Thymus (tissue), 11 donors: ENCODE results near the gene ZFP36L1. TPM values are rescaled to one million over a fixed set of nuclear protein-coding genes. Genes with fewer than 3 reads are reported as not detected.

Experiments used
- DNase-seq, 9 donors: peaks; one replicate each; pipeline ENCODE4 v3.0.0-alpha.2; 2013; ENCODE audit warnings: low spot score in 9 of 9, low read depth in 6 of 9, missing footprints in 1 of 9
- H3K27ac ChIP-seq, 2 donors: one replicate each; pipeline ENCODE4 v1.5.1; 2013; ENCODE audit warnings: control low read depth in 1 of 2, low read depth in 1 of 2, low read length in 1 of 2, mild to moderate bottlenecking in 1 of 2, moderate library complexity in 1 of 2
- H3K27me3 ChIP-seq, 2 donors: one replicate each; pipeline ENCODE4 v1.5.1; 2013; ENCODE audit warnings: low read length in 1 of 2; ENCODE audit not compliant: control insufficient read depth in 2 of 2, insufficient read depth in 1 of 2
- H3K36me3 ChIP-seq, 2 donors: one replicate each; pipeline ENCODE4 v1.5.1; 2013; ENCODE audit warnings: low read length in 1 of 2, mild to moderate bottlenecking in 1 of 2, moderate library complexity in 1 of 2; ENCODE audit not compliant: control insufficient read depth in 2 of 2, insufficient read depth in 2 of 2
- H3K4me1 ChIP-seq, 2 donors: one replicate each; pipeline ENCODE4 v1.5.1; 2013; ENCODE audit warnings: low read length in 2 of 2; ENCODE audit not compliant: control insufficient read depth in 2 of 2, insufficient read depth in 2 of 2
- H3K4me3 ChIP-seq, 2 donors: one replicate each; pipeline ENCODE4 v1.5.1; 2013; ENCODE audit warnings: low read length in 2 of 2, control low read depth in 1 of 2, mild to moderate bottlenecking in 1 of 2
- H3K9me3 ChIP-seq, 2 donors: one replicate each; pipeline ENCODE4 v1.5.1; 2013; ENCODE audit warnings: low read length in 1 of 2, mild to moderate bottlenecking in 1 of 2; ENCODE audit not compliant: control insufficient read depth in 2 of 2, insufficient read depth in 1 of 2
- WGBS: extraction: QIAGEN DNeasy Blood & Tissue Kit; methylation state at CpG from one replicate; pipeline ENCODE4 v1.1.7; 2013; 5-methylcytosine and 5-hydroxymethylcytosine counted together
- polyA plus RNA-seq: library from polyadenylated mRNA; stranded (reverse); fragments of 200-250 nt; gene quantifications from one replicate; pipeline ENCODE4 v1.2.3, GENCODE V29; 2013
- total RNA-seq: library from RNA; stranded (reverse); fragments of 120-200 nt; gene quantifications from one replicate; pipeline ENCODE4 v1.2.4, GENCODE V29; 2013
- donor health status: healthy.

ZFP36L1 gene
- total and polyA plus RNA-seq, 2 donors, result 30.0 to 109 TPM

- H3K9me3 ChIP-seq, result no peaks in the 10 kb centered on the region
- H3K36me3 ChIP-seq, result no peaks in the 10 kb centered on the region
- peaks cover 0 to 3% of the 10 kb centered on the region in 2 donors for H3K4me1 ChIP-seq
- H3K4me3 ChIP-seq, result no peak overlapping the region
- WGBS, result 44% methylated on average over 6 of the region's 6 CpGs
- H3K27me3 ChIP-seq, result peaks cover 0 to 2% of the 10 kb centered on the region in 2 donors
- peak in 1 of 9 donors; percentile 46 for DNase-seq
- no peak overlapping the region for H3K27ac ChIP-seq
These were observed 50.9 kb downstream of the ZFP36L1 start for GRCh38 chr14:68741839-68742470.

- no peak for DNase-seq
- H3K9me3 ChIP-seq, result no peaks in the 10 kb centered on the region
- no peaks in the 10 kb centered on the region for H3K36me3 ChIP-seq
- H3K4me3 ChIP-seq, result no peak overlapping the region
- no peak overlapping the region for H3K27ac ChIP-seq
- peaks cover 0 to 2% of the 10 kb centered on the region in 2 donors for H3K27me3 ChIP-seq
- peaks cover 0 to 7% of the 10 kb centered on the region in 2 donors for H3K4me1 ChIP-seq
These were observed 51.4 kb downstream of the ZFP36L1 start for GRCh38 chr14:68741477-68741791.

- DNase-seq, result no peak
- Histone ChIP-seq H3K27ac (no peak overlapping the region), H3K4me3 (no peak overlapping the region), H3K27me3 (peaks cover 0 to 2% of the 10 kb centered on the region in 2 donors), H3K36me3 (no peaks in the 10 kb centered on the region), H3K4me1 (peaks cover 0 to 10% of the 10 kb centered on the region in 2 donors), H3K9me3 (no peaks in the 10 kb centered on the region)
- WGBS, result 93% methylated on average over 4 of the region's 4 CpGs
These were observed 51.9 kb downstream of the ZFP36L1 start for GRCh38 chr14:68740788-68741476.

- Histone ChIP-seq H3K9me3 (no peaks in the 10 kb centered on the region), H3K27me3 (peaks cover 0 to 2% of the 10 kb centered on the region in 2 donors), H3K27ac (no peak overlapping the region), H3K36me3 (no peaks in the 10 kb centered on the region), H3K4me1 (peaks cover 0 to 17% of the 10 kb centered on the region in 2 donors), H3K4me3 (no peak overlapping the region)
- no peak for DNase-seq
- WGBS, result 89% methylated on average over 7 of the region's 7 CpGs
These were observed 53.2 kb downstream of the ZFP36L1 start for GRCh38 chr14:68739701-68740100.

GRCh38 chr14:68738559-68738958 is 54.3 kb downstream of the ZFP36L1 start:
- Histone ChIP-seq H3K27me3 (no peaks in the 10 kb centered on the region), H3K4me3 (no peak overlapping the region), H3K9me3 (no peaks in the 10 kb centered on the region), H3K36me3 (no peaks in the 10 kb centered on the region), H3K27ac (no peak overlapping the region), H3K4me1 (peaks cover 0 to 26% of the 10 kb centered on the region in 2 donors)
- WGBS, result 96% methylated on average over 4 of the region's 4 CpGs
- DNase-seq, result no peak

Other genes starting within 250 kb of the ZFP36L1 start
- gene ACTN1, start 186.2 kb upstream of the ZFP36L1 start, total RNA-seq, result 21.6 TPM
- 59.3 TPM for gene ACTN1, start 186.2 kb upstream of the ZFP36L1 start, polyA plus RNA-seq